HT1080 (cell line): ENCODE results near the gene PMEL. TPM values are rescaled to one million over a fixed set of nuclear protein-coding genes. Genes with fewer than 3 reads are reported as not detected.
"Not testable (repeated sequence)": the region's sequence is repeated elsewhere in the genome, so short reads cannot be mapped to it uniquely, and the experiment has no call there.

Experiments used
- DNase-seq: peaks from one replicate; pipeline ENCODE4 v3.0.0-alpha.2; 2015; ENCODE audit warnings: low read depth
- total RNA-seq: library from RNA; depleted of rRNA; stranded (reverse); fragments of >200 nt; shearing (Covaris generic); gene quantifications from 2 replicates; pipeline ENCODE4 v1.2.3, GENCODE V29; 2014; rRNA removed

Gene PMEL
- total RNA-seq, 1 experiment from 2014 or later = 3.3 TPM

DNA sequence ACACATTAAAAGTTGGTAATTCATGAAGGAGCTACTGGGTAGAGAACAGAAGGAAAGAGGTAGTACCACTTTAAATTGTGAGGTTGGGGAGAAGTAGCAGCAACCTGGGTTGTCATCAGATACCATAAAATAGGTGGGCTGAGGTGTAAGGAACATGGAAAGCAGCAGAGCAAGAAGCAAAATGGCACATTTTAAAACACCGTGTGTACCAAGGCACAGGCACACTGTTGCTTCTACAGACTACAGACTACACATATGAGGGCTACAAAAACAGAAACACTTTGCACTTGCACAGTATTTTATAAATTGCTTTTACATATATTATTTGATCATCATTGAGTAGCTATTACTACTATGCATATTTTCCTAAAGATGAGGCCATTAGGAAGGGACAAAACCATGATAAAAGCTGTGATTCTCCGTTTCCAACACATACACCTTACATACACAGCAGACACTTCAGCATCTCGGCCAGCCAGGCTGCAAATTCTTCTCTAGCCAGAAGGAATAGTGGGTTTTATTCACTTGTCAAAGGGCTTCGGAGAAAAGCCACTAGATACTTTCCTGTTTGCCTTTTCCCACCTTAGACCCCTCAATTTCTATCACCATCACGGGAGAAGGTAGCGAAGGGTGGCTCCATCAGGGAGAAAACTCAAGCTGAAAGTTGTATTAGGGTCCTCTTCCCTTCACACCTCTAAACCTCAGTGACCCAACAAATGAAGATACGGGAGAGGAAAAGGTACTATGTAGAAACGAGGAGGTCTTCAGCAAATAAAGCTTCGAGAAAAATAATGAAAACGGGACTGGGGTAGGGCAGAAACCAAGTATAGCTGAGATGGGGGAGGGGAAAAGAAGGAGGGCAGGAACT, 39.7 kb downstream of the PMEL start:
- no peak for DNase-seq

DNA sequence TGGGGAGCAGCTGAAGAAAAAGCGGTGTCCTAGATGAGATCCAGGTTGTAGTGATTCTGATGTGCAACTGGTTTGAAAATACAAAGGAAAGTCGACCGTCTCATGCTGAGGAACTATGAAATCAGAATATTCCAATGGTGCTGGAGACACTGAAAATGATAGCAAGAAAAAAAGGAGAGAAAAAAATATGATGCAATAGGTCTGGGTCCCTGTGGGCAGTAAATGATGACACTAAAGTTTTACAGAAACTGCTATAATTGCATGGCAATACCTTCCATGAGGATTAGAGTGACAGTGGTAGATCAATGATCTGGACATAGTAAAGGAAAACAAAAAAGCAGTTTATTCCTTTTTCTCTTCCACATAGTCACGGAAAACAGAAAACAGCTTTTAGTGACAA, 40.5 kb downstream of the PMEL start:
- no peak for DNase-seq

DNA sequence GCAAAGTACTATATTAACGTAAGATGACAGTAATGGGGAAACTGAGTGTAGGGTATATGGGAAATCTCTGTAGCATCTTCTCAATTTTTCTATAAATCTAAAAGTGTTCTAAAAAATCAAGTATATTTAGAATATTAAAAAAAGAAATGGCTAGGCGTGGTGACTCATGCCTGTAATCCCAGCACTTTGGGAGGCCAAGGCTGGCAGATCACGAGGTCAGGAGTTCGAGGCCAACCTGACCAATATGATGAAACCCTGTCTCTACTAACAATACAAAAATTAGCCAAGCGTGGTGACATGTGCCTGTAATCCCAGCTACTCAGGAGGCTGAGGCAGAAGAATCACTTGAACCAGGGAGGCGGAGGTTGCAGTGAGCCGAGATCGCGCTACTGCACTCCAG, 42.2 kb downstream of the PMEL start:
- not testable (repeated sequence) for DNase-seq

DNA sequence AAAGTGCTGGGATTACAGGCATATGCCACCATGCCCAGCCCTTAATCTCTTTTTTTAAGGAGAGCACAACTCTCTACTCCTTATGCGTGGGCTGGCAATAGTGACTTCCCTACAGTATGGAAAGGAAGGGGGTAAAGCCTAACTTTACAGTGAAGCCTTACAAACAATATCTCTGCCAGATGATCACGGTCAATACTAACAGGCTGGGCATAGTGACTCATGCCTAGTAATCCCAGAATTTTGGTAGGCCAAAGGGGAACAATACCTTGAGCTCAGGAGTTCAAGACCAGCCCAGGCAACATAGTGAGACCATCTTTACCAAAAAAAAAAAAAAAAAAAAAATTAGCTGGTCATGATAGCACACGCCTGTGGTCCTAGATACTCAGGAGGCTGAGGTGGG, 43.7 kb downstream of the PMEL start:
- no peak for DNase-seq

- DNase-seq = peak; percentile 58
Measured at GRCh38 chr12:55919032-55919431, 46.8 kb downstream of the PMEL start.

DNA sequence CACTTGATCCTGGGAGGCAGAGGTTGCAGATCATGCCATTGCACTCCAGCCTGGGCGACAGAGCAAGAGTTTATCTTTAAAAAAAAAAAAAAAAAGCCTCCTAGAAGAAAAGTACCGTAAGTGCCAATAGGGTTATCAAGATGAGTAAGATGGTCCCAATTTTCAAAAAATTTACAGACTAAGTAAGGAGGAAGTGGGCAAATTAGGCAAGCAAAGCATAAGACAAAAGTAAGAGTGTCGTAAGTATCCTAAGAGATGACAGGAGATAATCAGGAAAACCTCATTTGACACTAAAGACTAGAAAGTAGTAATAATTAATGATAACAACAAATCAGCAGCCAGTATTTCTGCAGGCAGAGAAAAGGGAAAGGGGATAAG, 50.4 kb downstream of the PMEL start:
- DNase-seq = no peak

GRCh38 chr12:55912908-55913307, 52.9 kb downstream of the PMEL start:
- no peak for DNase-seq

- no peak for DNase-seq
Measured at GRCh38 chr12:55909513-55909884, 56.3 kb downstream of the PMEL start.

DNA sequence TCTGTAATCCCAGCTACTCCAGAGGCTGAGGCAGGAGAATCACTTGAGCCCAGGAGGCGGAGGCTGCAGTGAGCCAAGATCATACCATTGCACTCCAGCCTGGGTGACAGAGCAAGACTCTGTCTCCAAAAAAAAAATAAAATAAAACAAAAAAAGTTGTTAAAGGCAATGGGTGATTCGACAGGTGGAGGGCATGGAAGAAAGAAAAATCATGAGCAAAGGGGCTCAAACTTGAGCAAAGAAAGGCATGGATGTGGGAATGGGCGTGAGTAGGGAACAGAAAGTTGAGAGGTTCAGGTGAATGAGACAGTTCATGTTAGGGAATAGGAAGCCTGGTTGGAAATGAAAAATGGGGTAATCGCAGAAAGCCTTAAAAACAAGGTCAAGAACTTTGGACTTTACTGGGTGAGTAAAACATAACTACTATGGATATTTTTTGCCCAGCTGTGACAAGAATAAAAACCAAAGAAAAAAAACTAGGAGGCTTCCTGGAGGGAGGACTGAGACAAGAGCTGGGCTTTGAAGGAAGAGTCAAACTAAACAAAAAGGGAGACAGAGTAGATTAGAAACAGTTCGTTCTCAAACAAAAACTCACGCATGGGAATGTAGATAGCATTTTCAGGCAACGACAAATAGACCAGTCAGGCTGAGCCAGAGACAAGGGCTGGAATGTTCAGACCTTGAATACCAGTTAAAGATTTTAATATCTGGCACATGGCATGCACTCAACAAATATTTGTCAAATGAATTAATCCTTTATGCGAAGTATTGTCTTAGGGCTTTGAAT, 56.9 kb downstream of the PMEL start:
- DNase-seq = no peak

- no peak for DNase-seq
Measured at GRCh38 chr12:55906056-55906455, 59.8 kb downstream of the PMEL start.

Other genes with a start within 250 kb of the PMEL start
- gene BLOC1S1, start 250.0 kb downstream of the PMEL start, total RNA-seq = 105 and 121 TPM in 2 replicates
- gene RDH5, start 245.6 kb downstream of the PMEL start, total RNA-seq = 2.7 and 3.2 TPM in 2 replicates
- 562 and 623 TPM in 2 replicates for gene CD63, start 237.0 kb downstream of the PMEL start, total RNA-seq
- gene GDF11, start 222.9 kb downstream of the PMEL start, total RNA-seq = 11.1 and 12.5 TPM in 2 replicates
- 70.6 and 79.4 TPM in 2 replicates for gene SARNP, start 148.3 kb downstream of the PMEL start, total RNA-seq
- gene ORMDL2, start 148.0 kb downstream of the PMEL start, total RNA-seq = 42.8 and 48.5 TPM in 2 replicates
- gene DNAJC14, start 136.5 kb downstream of the PMEL start, total RNA-seq = 52.2 and 59.2 TPM in 2 replicates
- 0.37 and 0.58 TPM in 2 replicates for gene MMP19, start 123.1 kb downstream of the PMEL start, total RNA-seq
- gene PYM1, start 38.1 kb downstream of the PMEL start, total RNA-seq = 37.0 and 38.0 TPM in 2 replicates
- gene DGKA, start 34.9 kb downstream of the PMEL start, total RNA-seq = 49.6 and 56.6 TPM in 2 replicates
- 76.5 and 97.2 TPM in 2 replicates for gene CDK2, start 788 bp upstream of the PMEL start, total RNA-seq
- 25.8 and 34.4 TPM in 2 replicates for gene RAB5B, start 8.0 kb upstream of the PMEL start, total RNA-seq
- 15.7 and 15.9 TPM in 2 replicates for gene SUOX, start 31.2 kb upstream of the PMEL start, total RNA-seq
- 0.80 and 1.9 TPM in 2 replicates for gene IKZF4, start 55.0 kb upstream of the PMEL start, total RNA-seq
- gene RPS26, start 75.9 kb upstream of the PMEL start, total RNA-seq = 855 and 1,056 TPM in 2 replicates
- gene ERBB3, start 114.1 kb upstream of the PMEL start, total RNA-seq = 1.2 and 1.4 TPM in 2 replicates
- gene PA2G4, start 138.5 kb upstream of the PMEL start, total RNA-seq = 526 and 607 TPM in 2 replicates
- 3,633 and 5,394 TPM in 2 replicates for gene RPL41, start 150.6 kb upstream of the PMEL start, total RNA-seq
- gene ZC3H10, start 152.2 kb upstream of the PMEL start, total RNA-seq = 2.7 and 5.6 TPM in 2 replicates
- 134 and 140 TPM in 2 replicates for gene ESYT1, start 162.2 kb upstream of the PMEL start, total RNA-seq
- gene MYL6B, start 186.5 kb upstream of the PMEL start, total RNA-seq = 127 and 137 TPM in 2 replicates
- gene MYL6, start 192.3 kb upstream of the PMEL start, total RNA-seq = 1,272 and 2,138 TPM in 2 replicates
- gene SMARCC2, start 223.4 kb upstream of the PMEL start, total RNA-seq = 36.8 and 44.3 TPM in 2 replicates